ENCODE data around the gene CHST10.
"Not testable (repeated sequence)": the region's sequence is repeated elsewhere in the genome, so short reads cannot be mapped to it uniquely, and the experiment has no call there.

CHST10 gene

DNA sequence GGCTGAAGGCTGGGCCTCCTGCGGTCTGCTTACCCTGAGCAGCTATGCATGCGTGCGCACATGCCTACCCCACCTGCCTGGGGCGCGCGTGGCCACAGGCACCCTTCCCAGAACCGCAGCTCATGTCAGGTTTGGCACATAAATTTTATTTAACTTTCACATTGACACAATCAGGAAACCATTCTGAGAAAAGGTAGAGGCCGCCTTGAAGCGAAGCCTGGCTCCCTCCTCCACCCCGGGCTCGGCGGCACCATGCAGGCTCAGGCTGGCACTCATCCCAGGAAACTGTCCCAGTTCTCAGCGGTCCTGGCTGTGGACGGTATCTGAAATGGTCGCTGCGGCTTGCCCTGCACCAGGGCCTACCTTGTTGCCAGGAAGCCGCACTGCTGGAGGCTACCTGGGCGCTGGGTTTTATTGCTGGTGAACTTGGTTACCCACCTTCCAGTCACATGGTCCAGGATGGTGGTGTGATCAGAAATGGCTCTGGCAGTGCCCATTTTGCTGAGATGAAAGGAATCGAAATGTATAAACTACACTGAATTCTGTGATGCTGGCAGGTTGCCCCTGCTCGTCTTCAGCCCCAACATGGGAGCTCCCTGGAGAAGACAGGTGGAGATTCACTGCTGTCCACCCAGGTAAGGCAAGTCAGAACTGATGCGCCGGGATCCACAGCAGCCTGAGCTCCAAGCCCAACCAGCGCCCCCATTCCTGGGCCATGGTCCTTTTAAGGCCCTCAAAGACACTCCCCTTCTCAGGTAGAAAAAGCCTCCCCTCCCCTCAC lies 25.5 kb downstream of the CHST10 start:
- DNase-seq = no peak

DNA sequence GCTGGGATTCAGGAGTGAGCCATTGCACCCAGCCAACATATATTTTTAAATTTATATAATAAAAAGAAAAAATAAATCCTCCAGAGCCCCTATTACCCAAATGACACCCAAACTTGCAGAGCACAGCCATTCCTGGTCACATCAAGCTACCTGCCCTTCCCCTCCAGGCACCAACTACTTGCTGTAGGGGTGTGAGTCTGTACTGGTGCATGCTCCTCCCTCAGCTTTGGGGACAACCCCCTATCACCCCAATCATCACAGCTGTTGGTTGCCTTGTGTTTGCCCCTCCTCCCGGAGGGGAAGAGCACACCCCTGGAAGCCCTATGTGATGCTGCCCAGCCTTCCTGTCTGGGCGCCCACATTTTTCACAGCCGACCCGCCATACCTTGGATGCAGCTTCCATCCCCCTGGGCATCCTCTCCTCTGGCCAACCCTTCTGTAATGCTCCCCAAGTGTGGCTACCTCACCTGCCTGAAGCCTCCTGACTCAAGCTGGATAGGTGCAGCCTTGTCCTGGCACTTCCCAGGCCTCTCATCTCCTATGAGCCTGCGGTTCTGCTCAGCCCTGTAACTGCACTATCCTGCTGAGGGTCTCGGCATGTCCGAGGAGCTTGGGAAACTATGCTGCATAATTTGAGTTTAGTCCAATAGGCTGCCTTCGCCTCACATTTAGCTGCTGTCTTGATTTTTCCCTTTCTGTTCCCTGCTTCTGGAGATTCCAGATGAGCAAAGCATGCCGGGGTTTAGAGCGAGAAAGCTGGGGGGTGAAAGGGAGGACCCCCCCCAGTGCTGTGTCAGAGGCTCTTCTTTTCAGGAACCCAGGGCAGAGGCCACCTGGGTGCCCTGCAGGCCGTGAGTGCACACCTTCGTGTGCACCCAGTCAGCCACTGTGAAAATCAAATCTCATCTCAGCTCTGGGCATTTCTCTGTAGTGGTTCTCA lies 27.2 kb downstream of the CHST10 start:
- DNase-seq = no peak

DNA sequence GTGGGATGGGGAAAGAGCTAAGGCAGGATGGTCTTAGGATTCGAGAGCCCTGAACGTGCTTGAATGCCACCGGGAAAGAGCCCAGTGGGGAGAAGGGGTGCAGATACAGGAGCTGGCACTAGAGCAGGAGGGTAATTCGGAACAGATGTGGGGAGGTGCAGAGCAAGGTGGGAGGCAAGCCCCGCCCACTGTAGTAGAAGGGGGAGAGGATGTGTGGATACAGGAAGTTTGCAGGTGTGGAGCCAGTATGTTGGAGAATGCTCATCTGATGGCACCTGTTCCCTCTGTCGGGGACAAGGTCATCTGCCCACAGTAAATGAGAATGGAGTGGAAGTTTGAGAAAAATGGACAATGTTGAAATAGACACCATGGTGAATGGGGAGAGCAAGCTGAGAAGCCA lies 28.8 kb downstream of the CHST10 start:
- DNase-seq = no peak

DNA sequence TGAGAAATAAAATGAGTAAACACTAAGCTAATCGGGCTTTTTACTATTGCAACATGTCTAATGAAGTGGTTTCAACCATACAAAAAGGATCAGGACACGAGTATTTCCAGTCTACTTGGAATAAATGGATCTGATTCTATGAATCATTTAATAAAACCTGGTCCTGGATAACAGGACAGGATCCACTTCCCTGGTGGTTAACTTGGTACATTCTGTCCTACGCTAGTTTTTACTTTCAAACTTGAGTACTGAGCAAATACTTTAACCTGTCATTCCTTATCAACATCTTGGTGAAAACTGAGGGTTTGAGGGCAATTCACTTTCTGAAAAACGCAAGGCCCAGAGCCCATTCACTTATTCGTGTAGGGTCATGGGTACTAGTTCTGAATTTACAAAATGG lies 33.5 kb downstream of the CHST10 start:
- DNase-seq = no peak

DNA sequence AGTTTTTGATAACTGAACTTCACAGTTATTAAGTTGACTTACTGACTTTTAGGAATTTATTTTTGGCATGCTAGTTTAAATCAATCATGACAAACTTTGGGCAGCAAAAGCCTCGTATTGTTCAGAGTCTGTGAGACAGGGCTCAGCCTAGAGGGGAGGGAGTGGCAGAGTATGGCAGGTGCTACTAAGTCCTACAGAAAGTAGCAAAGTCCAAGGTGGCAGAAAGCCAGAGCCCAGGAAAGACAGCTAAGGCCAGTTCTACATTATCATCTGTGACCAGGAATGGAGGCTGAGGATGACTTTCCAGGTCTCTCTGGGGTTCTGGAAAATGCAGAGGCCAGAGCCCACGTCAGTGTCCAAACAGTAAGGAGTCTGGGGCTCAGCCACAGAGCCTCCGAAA lies 34.2 kb downstream of the CHST10 start:
- no peak for DNase-seq

- peak; percentile 60 to 73 for DNase-seq
Observed at GRCh38 chr2:100381240-100381639, 36.2 kb downstream of the CHST10 start.

GRCh38 chr2:100380681-100381080 lies 36.8 kb downstream of the CHST10 start:
- no peak for DNase-seq

- DNase-seq = no peak
Observed at GRCh38 chr2:100376836-100377235, 40.6 kb downstream of the CHST10 start.

- DNase-seq = no peak
Observed at GRCh38 chr2:100367163-100367562, 50.3 kb downstream of the CHST10 start.

DNA sequence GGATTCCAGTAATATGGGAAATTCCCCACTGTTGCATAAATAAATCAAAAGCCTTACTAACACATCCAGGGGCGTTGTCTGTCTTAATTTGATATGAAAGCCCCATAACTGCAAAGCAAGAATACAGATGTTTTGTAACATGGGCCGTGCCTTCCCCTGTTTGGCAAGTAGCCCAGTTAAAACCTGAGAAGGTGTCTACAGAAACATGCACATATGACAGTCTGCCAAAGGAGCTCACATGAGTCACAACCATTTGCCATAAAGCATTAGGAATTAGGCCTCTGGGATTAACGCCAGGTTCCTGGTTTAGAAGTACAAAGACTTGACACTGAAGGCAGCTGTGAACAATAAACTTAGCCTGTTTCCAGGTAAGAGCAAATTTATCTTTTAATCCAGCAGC lies 52.0 kb downstream of the CHST10 start:
- DNase-seq = no peak

GRCh38 chr2:100362269-100362668 lies 55.2 kb downstream of the CHST10 start:
- not testable (repeated sequence) for DNase-seq

GRCh38 chr2:100359576-100359975 lies 57.9 kb downstream of the CHST10 start:
- DNase-seq = no peak

GRCh38 chr2:100358554-100358953 lies 58.9 kb downstream of the CHST10 start:
- DNase-seq = no peak

- no peak for DNase-seq
Observed at GRCh38 chr2:100352521-100352920, 64.9 kb downstream of the CHST10 start.

GRCh38 chr2:100350661-100351185 lies 66.7 kb downstream of the CHST10 start:
- DNase-seq = no peak

DNA sequence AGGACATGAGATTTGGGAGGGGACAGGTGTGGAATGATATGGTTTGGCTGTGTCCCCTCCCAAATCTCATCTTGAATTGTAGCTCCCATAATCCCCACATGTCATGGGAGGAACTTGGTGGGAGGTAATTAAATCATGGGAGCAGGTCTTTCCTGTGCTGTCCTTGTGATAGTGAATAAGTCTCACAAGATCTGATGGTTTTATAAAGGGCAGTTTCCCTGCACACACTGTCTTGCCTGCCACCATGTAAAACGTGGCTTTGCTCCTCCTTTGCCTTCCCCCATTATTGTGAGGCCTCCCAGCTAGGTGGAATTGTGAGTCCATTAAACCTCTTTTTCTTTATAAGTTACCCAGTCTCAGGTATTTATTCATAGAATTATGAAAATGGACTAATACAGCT lies 72.3 kb downstream of the CHST10 start:
- not testable (repeated sequence) for DNase-seq

DNA sequence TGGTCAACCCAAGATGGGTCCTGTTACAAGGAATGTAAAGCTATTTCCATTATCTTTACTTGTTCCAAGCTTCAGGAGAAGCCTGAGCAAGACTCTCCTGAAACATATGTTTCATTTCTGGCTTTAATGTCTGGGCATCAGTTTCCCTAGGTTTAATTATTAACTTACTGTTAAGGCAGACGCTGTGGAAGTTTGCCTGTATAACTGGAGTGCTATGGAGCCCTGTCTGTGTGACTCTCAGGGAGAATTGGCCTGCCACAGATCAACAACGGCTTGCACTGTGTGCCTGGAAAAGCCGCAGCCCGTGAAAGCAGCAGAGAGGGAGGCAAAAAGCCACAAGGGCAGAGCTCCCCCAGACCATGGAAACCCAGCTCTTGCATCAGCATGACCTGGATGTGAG lies 73.0 kb downstream of the CHST10 start:
- no peak for DNase-seq

GRCh38 chr2:100342466-100342865 lies 75.0 kb downstream of the CHST10 start:
- not testable (repeated sequence) for DNase-seq

Data from CD4-positive, alpha-beta T cell treated with Interleukin-1 beta for 1 hour (primary cell).